HG03575 (cell line): ENCODE results near the gene IDI1.
"Not testable (repeated sequence)": the region's sequence is repeated elsewhere in the genome, so short reads cannot be mapped to it uniquely, and the experiment has no call there.

ENCODE experiments used
- ATAC-seq: cut with Tn5 transposase; IDR thresholded peaks from one replicate; pipeline ENCODE4 v1.9.1; 2021; ENCODE audit not compliant: unreplicated experiment, insufficient number of reproducible peaks, low FRiP score; ENCODE audit errors: extremely low read depth

IDI1 gene

DNA sequence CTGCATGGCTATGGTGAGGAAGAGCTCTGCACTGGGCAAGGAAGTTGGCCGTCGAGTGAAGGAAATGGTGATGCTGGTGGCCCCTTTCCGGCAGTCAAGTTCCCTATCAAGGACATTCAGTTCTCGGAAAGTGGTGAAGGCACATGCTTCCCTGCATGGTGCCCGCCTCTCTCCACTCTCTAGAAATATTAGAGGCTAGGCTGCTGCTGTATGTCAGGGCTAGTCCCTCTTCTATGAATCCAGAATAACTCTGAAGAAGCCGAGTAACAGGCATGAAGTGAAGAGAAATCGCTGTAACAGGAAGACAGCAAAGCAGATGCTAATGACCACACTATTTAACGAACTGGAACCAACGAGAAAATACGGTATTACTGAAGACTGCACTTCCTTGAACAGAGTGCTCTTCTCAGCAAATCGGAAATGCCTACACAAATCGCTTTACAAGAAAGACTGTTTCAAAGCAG lies 5.4 kb downstream of the IDI1 start:
- ATAC-seq: peak; percentile 34

DNA sequence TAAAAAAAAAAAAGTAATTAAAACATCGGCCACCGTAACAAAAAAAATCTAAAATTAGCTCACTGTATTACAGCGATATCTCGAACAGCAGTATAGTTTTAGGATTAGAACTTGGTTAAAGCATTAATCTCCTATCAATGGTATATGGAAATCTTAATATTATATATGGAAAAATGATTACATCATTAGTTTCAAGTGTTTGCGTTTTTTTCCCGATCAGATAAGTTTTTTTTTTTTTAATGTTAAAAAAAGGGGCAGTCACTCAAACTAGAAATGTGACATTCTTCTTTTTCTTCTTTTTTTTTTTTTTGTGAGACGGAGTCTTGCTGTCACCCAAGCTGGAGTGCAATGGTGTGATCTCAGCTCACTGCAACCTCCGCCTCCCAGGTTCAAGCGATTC lies 7.4 kb downstream of the IDI1 start:
- no peak for ATAC-seq

DNA sequence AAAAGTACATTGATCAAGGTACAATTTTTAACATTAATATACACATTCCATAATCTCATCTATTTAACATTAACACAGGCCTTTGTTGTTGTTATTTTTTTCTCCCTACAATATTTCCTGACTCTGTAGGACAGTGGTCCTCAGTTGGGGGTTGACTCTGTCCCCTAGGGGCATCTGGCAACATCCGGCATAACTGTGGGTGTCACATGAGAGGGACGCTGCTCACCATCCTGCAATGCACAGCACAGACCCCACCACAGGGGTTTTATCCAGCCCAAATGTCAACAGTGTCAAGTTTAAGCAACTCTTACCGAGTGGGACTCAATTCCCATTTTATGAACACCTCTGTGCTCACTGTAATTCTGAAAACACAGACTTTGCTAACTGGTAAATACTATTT lies 8.8 kb downstream of the IDI1 start:
- no peak for ATAC-seq

DNA sequence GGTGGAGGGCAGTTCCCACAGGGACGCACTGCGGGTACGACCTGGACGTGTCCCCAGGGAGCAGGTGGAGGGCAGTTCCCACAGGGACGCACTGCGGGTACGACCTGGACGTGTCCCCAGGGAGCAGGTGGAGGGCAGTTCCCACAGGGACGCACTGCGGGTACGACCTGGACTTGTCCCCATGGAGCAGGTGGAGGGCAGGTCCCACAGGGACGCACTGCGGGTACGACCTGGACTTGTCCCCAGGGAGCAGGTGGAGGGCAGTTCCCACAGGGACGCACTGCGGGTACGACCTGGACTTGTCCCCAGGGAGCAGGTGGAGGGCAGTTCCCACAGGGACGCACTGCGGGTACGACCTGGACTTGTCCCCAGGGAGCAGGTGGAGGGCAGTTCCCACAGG lies 10.2 kb downstream of the IDI1 start:
- not testable (repeated sequence) for ATAC-seq

DNA sequence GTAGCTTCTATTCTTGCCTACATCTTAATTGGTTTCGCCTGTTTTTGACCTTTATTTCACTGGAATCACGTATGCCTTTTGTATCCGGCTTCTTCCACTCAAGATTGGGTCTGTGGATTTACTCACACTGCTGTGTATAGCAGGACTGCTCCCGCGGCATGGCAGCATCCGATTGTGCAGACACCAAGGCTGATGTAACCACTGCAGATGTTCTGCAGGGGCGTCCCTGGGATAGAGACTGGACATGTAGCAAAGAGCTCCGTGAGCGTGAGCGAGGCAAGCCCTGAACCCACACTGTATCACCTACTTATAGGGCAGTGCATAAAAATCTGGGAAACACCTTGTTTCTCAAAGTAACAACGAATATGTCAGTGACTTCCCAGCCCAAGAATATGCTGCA lies 11.8 kb downstream of the IDI1 start:
- ATAC-seq: no peak

DNA sequence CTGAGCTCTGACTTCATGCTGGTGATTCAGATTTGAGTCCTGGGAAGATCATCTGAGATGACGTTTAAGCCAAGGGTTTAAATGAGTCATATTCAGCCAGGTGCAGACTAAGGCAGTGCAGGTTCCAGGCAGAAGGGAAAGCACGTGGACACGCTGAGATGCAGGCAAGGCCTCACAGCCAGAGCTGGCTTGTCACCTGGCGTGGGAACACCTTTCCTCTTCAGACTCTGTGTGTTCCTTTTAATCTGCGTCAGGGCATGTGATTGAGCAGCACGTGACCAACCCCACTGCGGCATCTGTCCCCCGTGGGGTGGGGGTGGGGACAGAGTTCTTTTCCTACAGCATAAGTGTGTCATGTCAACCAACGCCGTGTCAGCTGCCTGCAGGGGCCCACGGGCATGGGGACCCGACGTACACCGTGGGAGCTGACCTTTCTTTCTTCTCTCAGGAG lies 12.6 kb downstream of the IDI1 start:
- ATAC-seq: peak; percentile 45

DNA sequence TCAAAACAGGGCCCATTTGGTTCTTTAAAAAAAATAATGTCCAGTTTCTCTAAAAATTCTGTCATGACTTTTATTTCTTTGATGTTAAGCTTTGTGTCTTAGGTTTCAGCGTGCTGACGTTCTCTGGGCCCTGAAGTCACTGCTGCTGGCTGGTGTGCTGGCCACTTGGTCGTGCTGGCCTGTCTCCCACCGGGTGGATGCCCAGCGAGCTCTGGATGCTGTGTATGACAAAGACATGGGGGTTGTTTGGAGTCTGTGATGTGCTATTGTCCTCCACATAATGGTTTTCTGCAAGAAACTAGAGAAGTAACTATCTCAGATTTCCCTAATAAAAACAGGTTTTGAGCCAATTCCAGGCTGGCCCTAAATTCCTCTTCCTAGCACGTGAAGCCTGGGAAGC lies 13.7 kb downstream of the IDI1 start:
- ATAC-seq: no peak

DNA sequence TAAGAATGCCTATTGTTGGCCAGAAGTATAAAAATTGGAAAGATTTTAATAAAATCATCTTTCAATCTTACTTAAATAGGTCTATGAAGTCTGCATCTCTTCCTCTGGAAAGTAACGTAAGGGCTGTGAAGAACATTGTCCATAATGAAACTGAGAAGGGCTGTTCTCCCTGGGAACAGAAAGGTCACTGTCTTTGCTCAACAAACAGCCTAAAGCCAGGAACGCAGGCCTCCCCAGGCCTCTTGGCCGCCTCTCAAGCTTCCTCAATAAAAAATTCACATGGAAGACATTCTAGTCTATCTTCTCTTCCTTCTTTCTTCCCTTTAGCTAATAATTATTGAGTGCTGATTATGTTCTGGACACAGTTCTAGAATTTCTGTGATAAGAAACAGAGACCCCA lies 14.2 kb downstream of the IDI1 start:
- ATAC-seq: no peak

DNA sequence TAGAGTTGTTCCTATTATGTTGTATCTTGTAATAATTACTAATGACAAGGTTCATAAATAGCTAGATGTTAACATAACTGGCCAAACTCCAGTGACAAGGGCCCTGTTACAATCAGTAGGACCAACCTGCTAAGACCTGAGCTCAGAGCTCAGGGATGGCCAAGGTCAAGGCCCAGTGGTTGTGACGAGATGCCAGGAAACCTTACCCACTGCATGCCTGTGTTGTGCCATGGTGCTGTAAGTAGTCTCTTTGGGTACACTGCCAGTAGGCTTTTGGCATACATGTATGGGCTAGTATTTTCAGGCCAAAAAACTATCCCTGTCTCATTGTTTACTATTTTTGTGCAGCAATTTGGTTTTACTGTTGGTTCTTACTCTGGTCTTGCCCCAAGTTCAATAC lies 15.3 kb downstream of the IDI1 start:
- no peak for ATAC-seq

DNA sequence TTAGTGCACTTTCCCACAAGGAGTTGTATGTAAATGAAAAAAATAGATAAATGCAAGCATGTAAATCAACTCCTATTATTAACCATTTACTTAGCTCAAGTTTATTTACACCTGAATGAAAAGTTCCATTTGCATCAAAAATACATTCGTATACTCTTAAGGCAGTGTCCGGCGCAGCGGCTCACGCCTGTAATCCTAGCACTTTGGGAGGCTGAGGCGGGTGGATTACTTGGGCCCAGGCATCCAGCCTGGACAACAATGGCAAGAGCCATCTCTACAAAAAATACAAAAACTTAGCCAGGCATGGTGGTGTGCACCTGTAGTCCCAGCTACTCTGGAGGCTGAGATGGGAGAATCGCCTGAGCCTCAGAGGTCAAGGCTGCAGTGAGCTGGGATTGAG lies 19.1 kb downstream of the IDI1 start:
- no peak for ATAC-seq

DNA sequence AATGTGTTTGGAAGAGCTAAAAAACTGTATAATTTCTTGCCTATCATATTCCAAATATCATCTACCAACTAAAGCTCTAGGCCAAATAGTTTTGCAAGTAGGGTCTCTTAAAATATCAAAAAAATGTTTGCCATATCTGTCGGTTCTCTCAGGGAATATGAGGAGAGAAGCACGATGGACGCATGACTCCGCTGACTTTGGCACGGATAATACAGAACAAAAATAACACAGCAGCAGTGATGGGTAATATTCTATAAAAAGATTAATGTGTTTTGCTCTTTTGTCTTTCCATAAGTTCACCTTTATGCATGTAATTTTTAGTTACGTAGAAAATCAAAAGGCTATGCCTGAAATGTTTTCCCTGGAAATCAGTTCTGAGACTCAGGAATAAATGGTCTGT lies 22.3 kb downstream of the IDI1 start:
- no peak for ATAC-seq

DNA sequence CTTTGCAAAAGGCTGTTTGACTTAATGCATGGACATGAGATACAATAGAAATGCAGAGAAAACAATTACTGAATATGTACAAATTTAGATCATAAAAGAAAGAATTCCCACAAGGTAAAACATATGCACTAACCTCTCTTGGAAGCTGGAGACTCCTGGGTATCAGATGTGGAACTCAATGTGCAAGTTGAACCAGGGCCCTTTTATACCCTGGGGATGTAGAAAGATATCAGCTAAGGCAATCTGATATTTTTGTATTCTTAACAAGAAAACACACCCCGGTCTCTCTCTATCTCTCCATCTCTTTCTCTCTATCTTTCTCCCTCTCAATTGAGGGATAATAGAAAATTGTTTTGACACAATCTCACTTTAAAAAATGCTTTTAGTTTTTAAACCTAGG lies 23.2 kb downstream of the IDI1 start, which contains the start of gene IDI2:
Gene IDI2 (minus strand): TSS at position 177 of the 400 bp plus-strand sequence. CDS start 1,136 bp downstream, outside the sequence.
- ATAC-seq: no peak

DNA sequence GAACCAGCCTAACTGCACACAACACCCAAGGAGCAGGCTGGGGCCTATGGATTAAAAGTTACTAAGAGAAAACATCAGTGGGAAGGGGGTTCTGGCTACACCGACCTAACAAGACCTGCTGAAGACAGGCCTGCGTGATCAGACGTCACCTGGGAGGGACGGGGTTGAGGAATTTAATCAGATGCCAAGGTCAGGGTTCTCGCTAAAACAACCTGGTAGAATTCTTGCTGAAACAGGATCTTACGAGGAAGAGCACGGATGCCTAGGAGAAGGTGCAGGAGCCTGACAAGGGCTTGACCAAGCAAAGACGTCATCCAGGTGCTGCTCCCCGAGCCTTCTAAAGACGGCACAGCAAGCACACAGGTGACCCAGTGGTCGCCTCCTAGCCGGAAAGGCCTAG lies 24.8 kb downstream of the IDI1 start:
- ATAC-seq: no peak

DNA sequence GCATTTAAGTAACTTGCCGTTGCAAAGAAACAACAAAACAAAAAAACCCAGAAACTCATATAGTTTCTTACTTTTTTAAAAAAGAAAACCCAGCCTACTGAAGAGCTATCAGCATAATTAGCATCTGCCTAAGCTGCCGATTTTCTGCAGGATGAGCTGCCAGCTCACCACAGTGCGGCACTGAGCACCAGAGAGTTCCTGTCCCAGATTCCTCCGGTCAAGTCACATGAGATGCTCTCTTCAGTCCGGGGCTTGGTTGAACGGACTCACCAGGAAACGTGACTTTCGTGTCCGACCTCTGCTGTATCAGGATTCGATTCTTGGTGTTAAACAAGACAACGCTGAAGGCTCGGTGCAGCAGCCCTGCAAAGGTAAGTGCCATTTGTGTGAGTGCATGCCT lies 26.5 kb downstream of the IDI1 start:
- ATAC-seq: no peak

DNA sequence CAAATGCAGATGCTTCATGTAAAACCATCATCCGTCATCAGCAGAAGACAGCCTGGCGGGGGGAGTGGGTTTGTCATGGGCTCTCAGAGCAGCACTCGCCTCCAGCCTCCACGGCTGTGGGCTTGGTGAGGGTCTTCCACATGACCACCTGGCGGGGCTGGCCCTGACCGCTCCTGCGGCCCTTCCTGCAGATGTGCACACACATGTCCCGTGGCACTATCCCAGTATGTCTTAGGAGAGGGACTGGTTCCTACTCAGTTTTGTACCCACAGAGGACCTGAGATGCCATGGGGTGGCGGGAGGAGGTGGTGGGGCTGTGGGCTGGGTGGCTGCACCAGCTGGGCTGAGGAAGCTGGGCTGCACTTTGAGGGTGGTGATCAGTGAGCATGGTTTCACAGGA lies 28.0 kb downstream of the IDI1 start:
- ATAC-seq: no peak

DNA sequence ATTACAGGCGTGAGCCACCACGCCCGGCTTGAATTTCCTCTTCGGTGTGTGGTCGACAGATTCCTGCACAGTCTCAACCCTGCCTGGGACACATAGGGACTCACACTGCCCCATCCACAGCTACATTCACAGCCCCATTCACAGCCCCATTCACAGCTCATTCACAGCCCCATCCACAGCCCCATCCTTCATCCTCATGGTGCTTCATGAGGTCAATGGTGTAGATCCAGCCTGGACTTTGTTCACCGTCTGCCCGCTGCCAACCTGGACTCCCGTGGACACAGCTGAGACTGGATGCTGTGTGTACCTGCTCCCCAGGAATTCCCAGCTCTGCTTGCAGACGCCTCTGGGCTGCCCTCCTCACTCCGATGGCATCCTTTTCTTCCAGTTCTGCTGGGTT lies 28.5 kb downstream of the IDI1 start:
- no peak for ATAC-seq

DNA sequence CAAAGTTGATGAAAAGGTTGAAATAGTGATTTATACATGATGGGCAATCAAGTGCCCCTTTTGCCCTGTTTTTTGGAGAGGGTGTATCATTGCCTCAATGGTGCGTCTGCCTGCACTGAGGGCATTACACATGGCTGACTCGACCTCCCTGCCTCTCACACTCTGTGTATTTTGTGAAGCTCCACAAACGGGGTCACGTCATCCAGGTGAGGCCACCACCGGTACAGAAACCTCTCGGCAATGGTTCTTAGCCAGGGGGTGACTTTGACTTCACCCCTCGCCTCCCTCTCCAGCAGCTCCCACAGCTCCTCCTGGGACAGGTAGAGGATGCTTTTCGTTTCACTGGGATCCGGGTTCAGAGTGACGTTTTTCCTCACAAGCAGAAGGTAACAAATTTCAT lies 29.6 kb downstream of the IDI1 start:
- no peak for ATAC-seq

DNA sequence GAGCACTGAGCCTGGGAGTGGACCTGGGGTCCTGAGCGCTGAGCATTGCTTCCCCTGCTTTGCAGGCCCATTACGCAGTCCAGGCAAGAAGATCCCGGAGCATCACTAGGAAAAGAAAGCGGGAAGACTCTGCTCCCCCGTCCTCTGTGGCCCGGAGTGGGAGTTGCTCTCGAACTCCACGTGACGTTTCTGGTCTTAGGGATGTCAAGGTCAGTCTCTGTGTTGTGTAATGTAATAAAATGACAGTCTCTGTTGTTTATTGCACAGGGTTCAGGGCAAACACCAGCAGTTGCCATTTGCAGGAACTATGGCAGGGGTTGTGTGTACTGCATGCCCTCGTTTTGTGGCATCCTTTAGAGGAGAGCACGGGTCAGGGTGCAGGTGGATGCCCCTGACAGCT lies 33.2 kb downstream of the IDI1 start:
- no peak for ATAC-seq

DNA sequence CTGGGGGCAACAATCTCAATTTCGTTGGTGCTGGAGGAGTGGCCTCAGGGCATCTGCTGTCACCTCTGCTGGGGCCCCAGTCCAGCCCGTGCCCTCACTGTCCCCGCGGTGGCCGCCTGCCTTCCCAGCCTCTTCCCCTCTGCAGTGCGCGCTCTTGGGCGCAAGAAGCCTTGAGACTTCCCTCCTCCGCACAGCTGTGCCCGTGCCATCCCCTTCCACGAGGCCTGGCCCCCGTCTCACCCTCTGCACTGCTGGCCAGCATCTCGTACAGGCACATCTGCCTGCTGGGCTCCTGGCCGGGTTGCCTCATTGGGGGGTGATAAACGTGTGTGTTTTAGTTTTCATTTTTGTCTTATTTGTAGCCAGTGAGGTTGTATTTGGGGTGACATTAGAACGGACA lies 37.2 kb downstream of the IDI1 start:
- ATAC-seq: no peak

DNA sequence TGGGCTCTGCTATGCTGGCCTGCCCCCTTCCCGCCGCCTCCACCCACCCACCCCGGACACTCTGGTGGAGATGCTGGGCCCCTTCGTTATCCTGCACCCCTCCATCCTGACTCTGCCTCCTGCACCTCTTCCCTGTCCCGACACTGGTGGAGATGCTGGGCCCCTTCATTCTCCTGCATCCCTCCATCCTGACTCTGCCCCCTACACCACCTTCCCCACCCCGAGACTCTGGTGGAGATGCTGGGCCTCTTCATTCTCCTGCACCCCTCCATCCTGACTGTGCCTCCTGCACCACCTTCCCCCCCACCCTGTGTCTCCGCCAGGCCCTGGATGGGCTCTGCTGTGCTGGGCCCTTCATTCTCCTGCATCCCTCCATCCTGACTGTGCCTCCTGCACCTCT lies 38.2 kb downstream of the IDI1 start:
- ATAC-seq: no peak

DNA sequence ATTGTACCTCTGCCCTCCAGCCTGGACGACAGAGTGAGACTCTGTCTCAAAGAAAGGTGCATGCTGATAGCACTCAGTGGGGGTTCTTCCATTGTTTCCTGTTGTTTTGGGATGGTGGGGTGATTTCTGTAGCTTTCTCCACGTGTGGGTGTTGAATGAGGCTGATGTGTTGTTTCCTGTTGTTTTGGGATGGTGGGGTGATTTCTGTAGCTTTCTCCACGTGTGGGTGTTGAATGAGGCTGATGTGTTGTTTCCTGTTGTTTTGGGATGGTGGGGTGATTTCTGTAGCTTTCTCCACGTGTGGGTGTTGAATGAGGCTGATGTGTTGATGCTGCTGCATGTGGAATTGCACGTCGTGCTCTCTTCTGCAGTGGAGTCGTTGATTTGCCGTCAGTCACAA lies 39.0 kb downstream of the IDI1 start:
- not testable (repeated sequence) for ATAC-seq

DNA sequence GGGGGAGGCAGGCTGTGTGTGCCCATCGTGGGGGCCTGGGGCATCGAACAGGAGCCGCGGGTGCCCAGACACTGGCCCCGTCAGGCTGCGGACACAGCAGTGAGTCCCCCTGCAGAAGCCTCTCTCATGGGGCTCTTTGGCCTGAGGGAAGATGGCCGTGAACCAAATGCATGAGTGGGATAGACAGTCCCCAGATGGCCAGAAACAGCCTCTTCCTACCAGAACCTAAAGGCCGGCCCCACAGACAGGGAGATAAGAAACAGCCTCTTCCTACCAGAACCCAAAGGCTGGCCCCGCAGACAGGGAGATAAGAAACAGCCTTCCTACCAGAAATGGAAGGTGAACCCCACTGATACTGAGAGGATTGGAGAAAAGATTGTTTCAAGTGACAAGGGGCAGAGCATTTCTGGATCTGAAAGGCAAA lies 39.8 kb downstream of the IDI1 start:
- ATAC-seq: no peak
